HK-2 (cell line): ENCODE results near the gene CYYR1.

ENCODE experiments used
- DNase-seq: peaks from one replicate; pipeline ENCODE4 v3.0.0-alpha.2; 2018; ENCODE audit not compliant: unreplicated experiment

The CYYR1 gene

DNA sequence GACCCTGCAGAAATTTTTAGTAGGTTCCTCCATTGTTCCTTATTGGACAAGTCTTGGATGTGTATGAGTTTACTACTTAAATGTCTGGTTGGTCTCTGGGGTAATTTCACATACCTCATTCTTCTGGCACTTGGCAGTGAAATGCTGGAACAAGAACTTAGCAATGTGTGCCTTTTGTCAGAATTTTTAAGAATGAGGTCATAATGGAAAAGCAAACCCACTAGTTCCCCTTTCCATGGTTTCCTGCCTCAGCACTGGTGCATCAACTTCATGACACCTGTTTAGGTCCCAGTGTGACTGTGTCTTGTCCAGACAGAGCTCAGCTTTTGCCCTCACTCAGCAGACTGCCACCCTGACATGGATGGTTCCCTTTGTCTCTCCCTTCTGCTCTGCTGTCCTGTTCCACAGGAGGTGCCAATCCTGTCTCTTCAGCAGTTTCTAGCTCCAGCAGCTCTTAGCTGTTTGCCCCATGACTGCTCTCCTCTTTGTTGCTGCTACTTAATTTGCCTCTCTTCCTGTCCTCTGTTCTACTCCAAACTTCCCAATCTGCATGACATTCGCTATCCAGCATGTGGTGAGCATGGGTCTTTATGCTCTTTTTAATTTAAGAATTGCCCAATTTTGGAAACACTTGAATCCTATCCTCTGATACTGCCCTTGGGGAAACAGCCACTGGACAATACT lies 135.6 kb downstream of the CYYR1 start:
- no peak for DNase-seq

DNA sequence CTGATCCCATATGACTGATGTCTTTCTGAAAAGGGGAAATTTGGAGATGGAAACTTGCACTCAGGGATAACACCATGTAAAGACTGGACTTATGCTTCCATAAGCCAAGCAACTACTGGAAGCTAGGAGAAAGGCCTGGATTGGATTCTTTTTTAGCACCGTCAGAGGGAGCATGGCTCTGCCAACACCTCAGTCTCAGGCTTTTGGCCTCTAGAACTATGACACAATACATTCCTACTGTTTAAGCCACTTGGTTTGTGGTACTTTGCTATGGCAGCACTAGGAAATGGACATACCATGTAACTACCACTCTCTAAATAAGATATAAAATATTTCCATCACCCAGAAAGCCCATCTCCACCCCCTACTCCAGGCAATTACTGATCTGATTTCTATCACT lies 139.7 kb downstream of the CYYR1 start:
- no peak for DNase-seq

DNA sequence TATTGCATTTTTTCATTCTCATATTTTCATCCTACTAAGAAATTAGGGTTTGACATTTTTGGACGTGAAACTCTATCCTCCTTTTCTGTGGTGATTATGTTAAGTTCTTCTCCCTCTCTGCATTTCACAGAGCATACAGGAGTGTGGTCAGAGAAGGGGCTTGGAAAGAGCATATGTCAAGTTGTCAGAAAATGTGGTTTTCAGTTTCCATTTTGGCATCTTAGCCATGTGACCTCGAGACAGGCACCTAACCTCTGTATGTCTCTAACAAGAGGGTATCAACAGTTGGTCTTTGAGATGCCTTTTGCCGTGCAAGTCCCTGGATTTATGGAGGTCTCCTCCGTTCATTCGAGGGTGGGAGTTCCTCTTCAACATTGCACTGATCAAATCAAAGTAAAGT lies 140.7 kb downstream of the CYYR1 start:
- DNase-seq = no peak

DNA sequence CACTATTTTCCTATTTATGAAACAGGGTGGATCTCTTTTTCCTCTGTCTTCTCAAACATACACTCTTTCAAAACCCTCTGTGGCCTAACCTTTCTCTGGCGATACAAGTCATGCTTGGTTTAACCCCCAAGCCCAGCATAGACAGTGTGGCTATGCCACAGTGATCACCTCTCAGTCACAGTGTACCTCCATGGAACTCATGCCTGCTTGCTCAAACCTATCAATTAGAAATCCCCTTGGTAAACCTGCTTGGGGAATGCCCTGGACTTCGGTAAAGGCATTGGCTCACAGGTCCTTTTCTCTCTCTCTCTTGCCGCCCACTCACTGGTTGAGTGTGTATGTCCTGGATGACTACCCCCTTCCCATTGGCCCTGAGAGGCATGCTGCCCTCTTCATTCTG lies 147.5 kb downstream of the CYYR1 start:
- no peak for DNase-seq

DNA sequence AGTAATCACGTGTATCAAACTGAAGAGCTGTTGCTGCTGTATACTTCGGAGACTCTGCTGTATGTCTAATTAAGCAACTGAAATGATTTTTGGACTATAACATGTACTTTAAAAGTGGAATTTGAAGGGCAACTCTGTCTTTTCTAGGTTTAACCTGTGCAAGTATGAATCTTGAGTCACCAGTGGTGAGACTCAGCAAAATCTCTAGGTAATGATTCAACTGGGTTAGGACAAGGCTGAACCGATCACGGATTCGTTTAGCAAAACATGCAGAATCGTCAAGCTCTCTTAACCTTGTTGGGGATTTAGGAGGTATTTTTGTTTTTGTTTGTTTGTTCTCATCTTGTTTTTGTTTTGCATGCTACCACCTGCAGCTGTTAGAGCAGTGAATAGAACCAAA lies 149.6 kb downstream of the CYYR1 start:
- DNase-seq = no peak

DNA sequence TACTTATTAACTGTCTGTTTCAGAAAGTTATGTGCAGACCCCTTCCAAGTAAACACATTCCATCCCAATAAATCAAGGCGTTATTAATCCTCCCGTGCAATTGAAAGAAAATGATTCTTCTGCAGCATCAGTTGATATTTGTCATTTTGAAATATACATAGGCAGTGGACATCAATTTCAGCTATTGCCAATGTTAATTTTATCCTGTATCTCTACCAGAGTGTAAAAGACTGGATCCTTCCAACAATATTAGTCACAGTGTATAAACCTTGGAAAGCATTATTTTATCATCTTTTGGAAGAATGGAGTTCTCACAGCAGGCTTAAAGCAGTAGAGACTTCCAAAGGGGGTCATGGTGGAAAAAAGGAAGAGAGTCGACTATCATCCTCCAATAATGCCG lies 150.4 kb downstream of the CYYR1 start:
- DNase-seq = no peak

DNA sequence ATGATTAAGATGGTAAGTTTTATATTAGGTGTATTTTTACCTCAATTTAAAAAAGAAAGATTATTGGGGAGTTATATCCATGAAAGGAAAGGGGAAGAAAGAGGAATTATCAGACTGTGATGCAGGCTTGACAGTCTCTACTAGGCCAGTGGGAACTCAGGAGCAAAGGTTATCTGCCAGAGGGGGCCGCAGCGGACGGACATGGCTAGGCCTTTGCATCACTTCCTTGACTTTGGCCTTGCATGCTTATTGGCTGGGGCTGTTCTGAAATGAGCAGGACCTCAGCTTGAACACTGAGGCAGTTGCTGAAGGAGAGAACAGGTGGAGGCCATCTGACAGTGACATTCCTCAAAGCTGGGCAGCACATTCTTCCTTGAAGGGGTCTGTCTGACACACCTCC lies 150.9 kb downstream of the CYYR1 start:
- DNase-seq = no peak

DNA sequence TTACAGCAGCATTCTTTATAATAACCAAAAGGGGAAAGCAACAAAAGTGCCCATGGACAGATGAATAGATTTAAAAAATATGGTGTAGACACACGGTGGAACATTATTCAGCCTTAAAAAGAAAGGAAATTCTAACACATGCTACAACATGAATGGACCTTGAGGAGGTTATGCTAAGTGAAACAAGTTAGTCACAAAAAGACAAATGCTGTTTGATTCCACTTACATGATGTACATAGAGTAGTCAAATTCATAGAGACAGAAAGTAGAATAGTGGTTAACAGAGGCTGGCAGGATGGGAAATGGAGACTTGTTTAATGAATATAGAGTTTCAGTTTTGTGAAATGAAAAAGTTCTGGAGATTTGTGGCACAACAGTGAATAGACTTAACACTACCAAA lies 151.4 kb downstream of the CYYR1 start:
- no peak for DNase-seq
